ENCODE measurements around the gene SARDH. TPM values are rescaled to one million over a fixed set of nuclear protein-coding genes. Genes with fewer than 3 reads are reported as not detected.
A peak's percentile ranks its signal among the peaks of the same experiment; 100 is the strongest.

SARDH gene
- total RNA-seq, 2 donors from 2014 or later = 2.2 to 6.8 TPM

DNA sequence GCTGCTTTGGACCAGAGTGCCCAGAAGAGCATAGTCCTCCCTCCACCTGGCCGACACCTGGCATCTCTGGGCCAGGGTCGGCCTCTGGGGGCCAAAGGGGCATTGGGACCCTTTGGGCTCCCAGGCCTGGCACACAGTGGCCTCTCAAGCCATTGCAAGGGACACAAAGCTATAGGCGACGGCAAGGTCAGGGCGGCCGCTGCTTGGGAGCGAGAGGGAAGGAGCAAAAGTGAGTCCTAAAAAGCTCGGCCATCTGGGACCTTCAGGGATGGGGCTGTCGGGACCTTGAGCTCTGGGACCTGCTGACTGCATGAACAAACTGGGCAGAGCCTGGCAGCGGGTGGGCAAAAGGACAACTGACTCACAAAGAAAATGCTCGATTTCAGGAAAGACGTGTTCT lies 88.1 kb downstream of the SARDH start:
- H3K4me3 Mint-ChIP-seq = no peak overlapping the region
- ATAC-seq (no peak), DNase-seq (no peak)
- peaks cover 44% of the 10 kb centered on the region for H3K27me3 Mint-ChIP-seq
- H3K27ac Mint-ChIP-seq = no peak overlapping the region
- H3K9me3 ChIP-seq (ENCODE audit: control insufficient read depth, low read length, poor library complexity, severe bottlenecking) = no peaks in the 10 kb centered on the region
- peaks cover 4% of the 10 kb centered on the region for H3K4me1 Mint-ChIP-seq
- H3K36me3 Mint-ChIP-seq (ENCODE audit: low read depth) = peaks cover 2% of the 10 kb centered on the region

DNA sequence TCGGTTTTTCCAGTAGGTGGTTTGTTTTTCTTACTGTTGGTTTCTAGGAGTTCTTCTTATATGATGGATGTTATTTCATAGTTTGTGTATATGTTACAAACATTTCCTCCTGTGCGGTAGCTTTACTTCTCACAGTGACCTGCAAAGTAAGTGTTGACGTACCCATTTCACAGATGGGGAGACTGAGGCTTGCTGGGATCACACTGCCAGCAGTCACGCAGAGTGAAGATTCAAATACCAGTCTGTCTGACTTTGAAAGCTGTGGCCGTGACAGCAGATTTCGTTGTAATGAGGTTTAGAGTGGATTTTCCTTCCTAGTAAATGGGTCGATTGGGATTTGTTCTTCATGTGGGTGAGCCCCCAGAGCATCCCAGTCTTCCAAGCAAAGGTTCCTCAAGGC lies 89.0 kb downstream of the SARDH start:
- DNase-seq (no peak), ATAC-seq (no peak)
- H3K27me3 Mint-ChIP-seq = peaks cover 36% of the 10 kb centered on the region
- peaks cover 2% of the 10 kb centered on the region for H3K36me3 Mint-ChIP-seq (ENCODE audit: low read depth)
- peaks cover 6% of the 10 kb centered on the region for H3K4me1 Mint-ChIP-seq
- no peak overlapping the region for H3K4me3 Mint-ChIP-seq
- H3K27ac Mint-ChIP-seq = no peak overlapping the region
- H3K9me3 ChIP-seq (ENCODE audit: control insufficient read depth, low read length, poor library complexity, severe bottlenecking) = no peaks in the 10 kb centered on the region

DNA sequence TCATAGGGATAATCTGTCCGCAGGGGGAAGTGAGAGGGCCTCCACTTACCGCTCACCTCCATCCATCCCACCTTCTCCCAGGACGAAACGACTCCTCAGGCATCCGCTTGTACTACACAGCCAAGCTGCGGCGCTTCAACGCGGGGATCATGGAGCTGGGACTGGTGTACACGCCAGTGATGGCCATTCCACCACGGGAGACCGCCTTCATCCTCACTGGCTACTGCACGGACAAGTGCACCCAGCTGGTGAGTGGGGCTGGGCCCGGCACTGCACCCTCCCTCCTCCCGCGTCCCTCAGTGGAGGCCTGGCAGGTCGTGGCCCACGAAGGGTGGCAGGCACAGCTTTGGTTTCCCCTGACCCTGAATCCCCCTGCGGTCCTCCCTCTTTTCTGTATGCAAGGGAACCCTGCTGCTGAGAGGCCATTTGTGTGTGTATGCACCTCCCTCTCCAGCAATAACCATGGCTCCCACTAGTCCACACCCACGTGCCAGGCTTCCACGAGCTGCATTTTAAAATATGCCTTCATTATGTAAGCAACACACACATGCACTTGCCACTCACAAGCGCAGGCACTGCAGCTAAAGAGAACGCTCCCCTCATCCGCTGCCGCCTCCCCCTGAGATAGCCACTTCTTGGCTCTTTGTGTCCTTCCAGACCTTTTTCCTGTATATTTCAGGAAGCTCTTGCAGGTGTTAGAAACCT lies 90.2 kb downstream of the SARDH start:
- no peak for ATAC-seq
- H3K9me3 ChIP-seq (ENCODE audit: control insufficient read depth, low read length, poor library complexity, severe bottlenecking) = no peaks in the 10 kb centered on the region
- no peak for DNase-seq
- H3K27ac Mint-ChIP-seq = no peak overlapping the region
- H3K36me3 Mint-ChIP-seq (ENCODE audit: low read depth) = peaks cover 2% of the 10 kb centered on the region
- H3K4me1 Mint-ChIP-seq = peaks cover 2% of the 10 kb centered on the region
- H3K4me3 Mint-ChIP-seq = no peak overlapping the region
- H3K27me3 Mint-ChIP-seq = peaks cover 30% of the 10 kb centered on the region

DNA sequence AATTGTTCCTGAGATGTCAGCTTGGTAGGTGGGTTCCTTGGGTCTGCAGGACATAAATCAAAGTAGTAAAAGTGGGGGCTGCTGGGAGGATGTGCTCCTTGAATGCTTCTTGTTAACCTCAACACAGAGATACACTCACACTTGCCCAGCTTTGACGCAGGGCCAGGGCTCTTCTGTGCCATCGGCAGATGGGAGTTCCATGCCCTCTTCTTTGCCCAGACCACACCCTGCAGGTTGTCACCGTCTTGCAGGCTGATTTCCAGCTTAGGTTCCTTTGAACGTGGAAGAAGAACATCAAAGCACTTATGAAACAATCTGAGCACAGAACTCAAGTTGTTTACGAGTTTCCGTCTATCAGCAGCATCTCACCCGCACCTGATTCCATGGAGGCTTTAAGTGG lies 91.0 kb downstream of the SARDH start:
- DNase-seq (no peak), ATAC-seq (no peak)
- Mint-ChIP-seq H3K4me1 (peaks cover 2% of the 10 kb centered on the region), H3K27ac (no peak overlapping the region), H3K36me3 (ENCODE audit: low read depth) (peaks cover 2% of the 10 kb centered on the region), H3K4me3 (no peak overlapping the region), H3K27me3 (peaks cover 27% of the 10 kb centered on the region)
- no peaks in the 10 kb centered on the region for H3K9me3 ChIP-seq (ENCODE audit: control insufficient read depth, low read length, poor library complexity, severe bottlenecking)

DNA sequence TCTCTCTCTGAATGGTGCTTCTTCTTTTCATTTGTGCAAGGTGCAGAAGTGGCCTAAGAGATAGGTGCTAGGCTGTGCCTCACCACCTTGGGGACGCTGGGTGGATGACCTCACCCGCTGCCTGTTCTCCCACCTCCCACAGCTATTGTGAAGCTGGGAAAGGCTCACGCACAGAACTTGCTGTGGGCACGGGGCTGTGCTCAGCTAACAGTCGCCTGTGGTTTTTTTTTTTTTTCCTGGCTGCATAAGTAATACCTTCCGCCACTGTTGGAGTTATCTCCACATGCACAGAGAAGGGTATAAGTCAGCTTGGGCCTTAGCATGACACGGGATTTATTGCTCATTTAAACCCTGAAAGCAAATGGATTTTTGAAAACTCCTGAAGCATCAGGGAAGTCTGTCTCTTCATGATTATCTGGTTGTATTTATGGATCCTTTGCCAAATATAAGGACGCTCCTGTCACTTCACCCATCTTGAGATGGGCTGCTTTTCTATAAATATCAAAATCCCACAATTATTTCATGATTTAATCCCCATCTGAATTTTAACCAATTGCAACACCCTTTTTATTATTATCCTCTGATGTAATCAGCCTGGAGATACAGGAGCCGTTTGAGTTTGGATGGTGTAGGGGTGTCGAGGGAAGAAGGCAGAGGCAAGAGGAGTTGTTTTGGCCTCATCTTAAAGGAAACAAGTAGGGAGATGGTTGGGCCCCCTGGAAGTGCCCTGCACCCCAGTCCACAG lies 93.0 kb downstream of the SARDH start:
- Mint-ChIP-seq H3K4me1 (peaks cover 6% of the 10 kb centered on the region), H3K36me3 (ENCODE audit: low read depth) (peaks cover 2% of the 10 kb centered on the region), H3K27ac (no peak overlapping the region), H3K4me3 (no peak overlapping the region), H3K27me3 (peaks cover 26% of the 10 kb centered on the region)
- no peak for DNase-seq
- no peaks in the 10 kb centered on the region for H3K9me3 ChIP-seq (ENCODE audit: control insufficient read depth, low read length, poor library complexity, severe bottlenecking)
- no peak for ATAC-seq

DNA sequence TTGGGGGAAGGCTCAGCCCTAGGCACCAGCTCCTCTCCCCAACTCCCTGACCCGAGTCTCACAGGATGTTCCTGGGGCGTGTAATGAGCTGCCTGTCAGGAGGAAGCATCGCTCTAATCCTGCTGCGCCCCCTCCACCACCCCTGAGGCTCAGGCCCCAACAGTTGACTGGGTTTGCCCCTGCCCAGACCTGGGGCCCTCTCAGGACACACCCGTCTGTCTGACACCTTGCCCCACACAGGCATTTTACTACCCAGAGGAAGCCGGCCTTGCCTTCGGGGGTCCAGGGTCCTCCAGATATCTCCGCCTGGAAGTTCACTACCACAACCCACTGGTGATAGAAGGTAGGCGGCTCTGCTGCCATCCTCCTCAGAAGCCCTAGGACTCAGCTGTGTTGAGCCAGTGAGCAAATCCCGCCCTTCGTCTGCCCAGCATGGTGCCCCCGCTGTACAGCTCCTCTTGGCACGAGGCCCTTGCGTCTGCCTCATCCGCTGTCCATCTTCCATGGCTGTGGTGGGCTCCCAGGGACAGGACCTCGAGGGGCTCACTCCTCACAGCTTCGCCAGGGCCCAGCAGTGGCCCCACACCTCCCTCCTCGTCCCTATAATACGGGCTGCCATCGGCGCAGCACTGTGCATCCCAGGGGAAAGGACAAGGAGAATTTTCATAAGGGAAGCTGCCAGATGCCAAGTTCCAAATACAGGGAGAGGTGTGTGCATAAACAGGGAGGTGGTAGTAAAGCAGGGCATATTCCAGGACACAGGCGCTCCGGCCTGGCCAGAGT lies 94.0 kb downstream of the SARDH start:
- no peak for ATAC-seq
- Mint-ChIP-seq H3K27me3 (peaks cover 21% of the 10 kb centered on the region), H3K4me1 (peaks cover 6% of the 10 kb centered on the region), H3K36me3 (ENCODE audit: low read depth) (peaks cover 2% of the 10 kb centered on the region), H3K27ac (no peak overlapping the region), H3K4me3 (no peak overlapping the region)
- H3K9me3 ChIP-seq (ENCODE audit: control insufficient read depth, low read length, poor library complexity, severe bottlenecking) = no peaks in the 10 kb centered on the region
- DNase-seq = no peak

DNA sequence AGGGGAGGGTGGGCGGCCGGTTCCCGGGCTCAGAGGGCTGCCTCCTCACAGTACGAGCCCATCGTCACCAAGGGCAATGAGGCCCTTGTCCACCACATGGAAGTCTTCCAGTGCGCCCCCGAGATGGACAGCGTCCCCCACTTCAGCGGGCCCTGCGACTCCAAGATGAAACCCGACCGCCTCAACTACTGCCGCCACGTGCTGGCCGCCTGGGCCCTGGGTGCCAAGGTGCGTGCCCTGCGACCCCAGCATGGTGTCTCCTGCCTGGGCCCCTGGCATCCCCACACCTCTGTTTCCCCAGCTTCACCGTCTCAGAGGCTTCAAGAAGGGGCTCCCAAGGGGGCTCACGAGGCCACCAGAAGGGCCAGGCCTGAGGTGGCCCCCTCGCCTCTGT lies 94.8 kb downstream of the SARDH start:
- Mint-ChIP-seq H3K36me3 (ENCODE audit: low read depth) (peaks cover 2% of the 10 kb centered on the region), H3K4me3 (no peak overlapping the region), H3K4me1 (peaks cover 8% of the 10 kb centered on the region), H3K27ac (no peak overlapping the region), H3K27me3 (peaks cover 17% of the 10 kb centered on the region)
- ATAC-seq (no peak), DNase-seq (no peak)
- H3K9me3 ChIP-seq (ENCODE audit: control insufficient read depth, low read length, poor library complexity, severe bottlenecking) = no peaks in the 10 kb centered on the region

DNA sequence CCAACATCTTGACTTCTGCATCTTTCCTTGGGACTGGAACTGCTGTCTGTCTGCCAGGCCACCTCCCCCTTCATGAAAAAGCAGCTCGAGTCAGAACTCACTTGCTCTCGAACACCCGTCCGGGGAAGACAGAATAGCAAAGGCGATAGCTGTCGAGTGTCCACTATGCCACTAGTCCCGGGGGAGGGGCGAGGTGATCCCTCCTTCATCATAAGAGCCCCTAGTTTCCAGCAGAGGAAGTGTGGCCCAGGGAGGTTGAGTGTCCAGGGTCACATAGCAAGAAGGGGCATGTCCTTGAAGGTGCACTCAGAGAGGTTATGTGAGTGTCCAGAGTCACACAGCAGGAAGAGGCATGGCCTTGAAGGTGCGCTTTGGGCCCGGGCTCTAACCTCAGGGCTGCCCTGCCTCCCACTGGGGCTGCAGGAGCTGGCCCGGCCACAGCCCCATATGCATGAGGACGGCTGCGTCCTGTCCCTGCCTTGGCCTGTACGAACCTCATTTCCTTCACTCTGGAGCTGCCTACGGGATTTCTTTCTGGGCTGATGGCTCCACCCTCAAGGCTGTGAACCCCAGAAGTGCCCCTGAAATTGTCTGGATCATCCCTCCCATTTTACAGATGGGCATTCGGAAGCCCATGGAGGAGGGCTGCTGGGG lies 95.3 kb downstream of the SARDH start:
- Mint-ChIP-seq H3K27ac (no peak overlapping the region), H3K27me3 (peaks cover 14% of the 10 kb centered on the region), H3K4me1 (peaks cover 8% of the 10 kb centered on the region), H3K4me3 (no peak overlapping the region), H3K36me3 (ENCODE audit: low read depth) (peaks cover 2% of the 10 kb centered on the region)
- ATAC-seq (no peak), DNase-seq (no peak)
- no peaks in the 10 kb centered on the region for H3K9me3 ChIP-seq (ENCODE audit: control insufficient read depth, low read length, poor library complexity, severe bottlenecking)

DNA sequence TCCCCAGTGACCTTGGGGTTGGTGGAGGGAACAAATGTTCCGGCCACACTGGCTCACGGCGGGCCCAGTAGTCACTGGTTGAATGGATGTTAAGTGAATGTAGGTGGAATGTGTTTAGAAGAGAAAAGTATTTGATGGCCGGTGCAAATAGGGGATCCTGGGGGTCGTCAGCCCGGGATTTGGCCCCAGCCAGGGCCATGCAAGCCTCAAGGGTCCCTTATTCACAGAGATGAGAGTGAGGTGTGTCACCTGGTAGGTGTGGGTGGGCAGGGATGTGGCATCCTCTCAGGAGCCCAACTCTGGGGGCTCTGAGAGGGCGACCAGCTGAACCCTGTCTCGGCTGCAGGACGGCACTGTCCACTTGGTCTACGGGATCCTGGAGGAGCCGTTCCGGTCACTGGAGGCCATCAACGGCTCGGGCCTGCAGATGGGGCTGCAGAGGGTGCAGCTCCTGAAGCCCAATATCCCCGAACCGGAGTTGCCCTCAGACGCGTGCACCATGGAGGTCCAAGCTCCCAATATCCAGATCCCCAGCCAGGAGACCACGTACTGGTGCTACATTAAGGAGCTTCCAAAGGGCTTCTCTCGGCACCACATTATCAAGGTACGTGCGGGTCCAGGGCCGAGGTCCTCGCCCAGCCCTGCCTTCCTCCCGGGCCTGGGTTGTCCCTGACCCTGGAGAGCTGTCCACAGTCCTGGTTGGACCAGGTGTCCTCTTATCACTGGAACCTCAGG lies 96.1 kb downstream of the SARDH start:
- Mint-ChIP-seq H3K4me3 (no peak overlapping the region), H3K27me3 (peaks cover 8% of the 10 kb centered on the region)

DNA sequence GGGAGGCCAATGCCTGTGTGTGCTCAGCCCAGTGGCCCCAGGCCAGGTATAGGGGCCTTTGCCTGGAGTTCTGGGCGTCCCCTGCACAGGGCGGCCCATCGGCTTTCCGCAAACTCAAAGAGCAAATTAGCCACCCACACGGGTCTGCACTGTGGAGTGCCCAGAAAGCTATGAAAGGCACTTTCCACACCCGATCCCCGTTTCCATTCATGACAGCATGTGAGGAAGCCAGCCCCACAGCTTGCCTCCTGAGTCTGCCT lies 96.8 kb downstream of the SARDH start:
- Mint-ChIP-seq H3K27me3 (peaks cover 14% of the 10 kb centered on the region), H3K4me3 (no peak overlapping the region), H3K27ac (peak overlapping the region; percentile 37), H3K4me1 (peaks cover 8% of the 10 kb centered on the region), H3K36me3 (ENCODE audit: low read depth) (peaks cover 2% of the 10 kb centered on the region)
- DNase-seq (no peak), ATAC-seq (no peak)
- H3K9me3 ChIP-seq (ENCODE audit: control insufficient read depth, low read length, poor library complexity, severe bottlenecking) = no peaks in the 10 kb centered on the region

More for the DNA sequence above, 96.1 kb downstream of the SARDH start:
- ATAC-seq = no peak
- H3K27ac Mint-ChIP-seq = no peak overlapping the region
- H3K36me3 Mint-ChIP-seq (ENCODE audit: low read depth) = peaks cover 2% of the 10 kb centered on the region
- H3K4me1 Mint-ChIP-seq = peaks cover 8% of the 10 kb centered on the region
- DNase-seq = no peak
- no peaks in the 10 kb centered on the region for H3K9me3 ChIP-seq (ENCODE audit: control insufficient read depth, low read length, poor library complexity, severe bottlenecking)

DNA sequence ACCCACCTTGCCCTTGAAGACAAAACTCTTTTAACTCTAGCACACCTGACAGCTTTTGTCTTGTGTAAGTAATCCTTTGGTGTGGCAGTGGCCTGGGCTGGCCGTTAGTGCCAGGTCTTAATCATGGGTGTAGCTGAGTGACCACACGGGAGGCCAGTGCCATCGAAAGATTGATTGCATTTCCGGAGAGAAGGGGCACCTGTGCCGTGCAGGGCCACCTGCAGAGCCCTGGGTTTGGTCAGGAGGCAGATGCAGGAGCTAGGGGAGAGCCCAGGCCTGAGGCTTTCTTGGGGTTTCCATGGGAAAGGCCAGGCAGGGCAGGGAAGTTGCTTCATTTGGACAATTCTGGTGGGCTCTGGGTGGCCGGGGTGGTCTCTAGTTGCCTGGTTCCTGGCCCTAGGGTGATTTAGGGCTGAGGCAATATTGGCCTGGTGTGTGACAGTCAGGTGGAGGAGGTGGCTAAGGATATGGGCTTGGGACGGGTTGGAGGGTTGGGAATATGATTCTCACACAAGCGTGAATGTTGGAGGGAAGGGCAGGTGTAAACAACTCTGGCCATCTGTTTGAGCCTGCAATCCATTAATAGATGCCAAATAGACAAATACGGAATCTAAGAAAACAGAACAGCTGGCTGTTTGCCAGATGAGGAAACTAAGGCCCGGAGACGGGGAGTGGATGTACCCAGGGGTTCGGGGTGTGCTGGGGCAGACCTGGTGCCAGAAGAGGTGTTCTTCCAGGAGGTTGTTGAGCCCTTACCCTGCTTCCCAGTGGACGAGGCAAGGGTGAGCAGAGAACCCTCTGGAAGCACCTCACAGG lies 97.4 kb downstream of the SARDH start:
- H3K4me1 Mint-ChIP-seq = peaks cover 8% of the 10 kb centered on the region
- H3K27ac Mint-ChIP-seq = peak overlapping the region; percentile 37
- no peak for DNase-seq
- peaks cover 14% of the 10 kb centered on the region for H3K27me3 Mint-ChIP-seq
- no peaks in the 10 kb centered on the region for H3K9me3 ChIP-seq (ENCODE audit: control insufficient read depth, low read length, poor library complexity, severe bottlenecking)
- peaks cover 2% of the 10 kb centered on the region for H3K36me3 Mint-ChIP-seq (ENCODE audit: low read depth)
- ATAC-seq = no peak
- no peak overlapping the region for H3K4me3 Mint-ChIP-seq

DNA sequence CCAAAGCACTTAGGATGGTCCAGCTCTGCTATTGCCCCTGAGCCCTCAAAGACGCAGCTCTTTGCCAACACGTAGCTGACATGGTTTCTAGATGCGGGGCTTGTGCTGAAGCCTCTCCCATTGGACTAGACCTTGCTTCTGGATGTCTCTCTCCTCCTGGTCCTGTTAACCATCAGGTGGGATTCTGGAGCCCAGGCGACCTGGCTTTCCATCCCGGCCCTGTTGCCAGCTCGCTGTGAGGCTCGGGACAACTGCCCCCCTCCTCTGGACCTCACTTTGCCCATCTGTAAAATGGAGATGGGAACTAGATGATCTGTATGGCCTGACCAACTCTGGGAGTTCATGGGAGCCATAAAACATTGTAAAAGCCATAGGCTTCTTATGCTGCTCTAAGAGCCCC lies 98.0 kb downstream of the SARDH start:
- no peaks in the 10 kb centered on the region for H3K9me3 ChIP-seq (ENCODE audit: control insufficient read depth, low read length, poor library complexity, severe bottlenecking)
- DNase-seq = no peak
- peaks cover 2% of the 10 kb centered on the region for H3K36me3 Mint-ChIP-seq (ENCODE audit: low read depth)
- H3K27me3 Mint-ChIP-seq = peaks cover 14% of the 10 kb centered on the region
- no peak for ATAC-seq
- no peak overlapping the region for H3K27ac Mint-ChIP-seq
- H3K4me3 Mint-ChIP-seq = no peak overlapping the region
- peaks cover 8% of the 10 kb centered on the region for H3K4me1 Mint-ChIP-seq

Measured in T-helper 17 cell (primary cell).